K562 (cell line): ENCODE data around the gene OR8B2. TPM values are rescaled to one million over a fixed set of nuclear protein-coding genes. Genes with fewer than 3 reads are reported as not detected.
A peak's percentile ranks its signal among the peaks of the same experiment; 100 is the strongest.
"Not testable (repeated sequence)": the region's sequence is repeated elsewhere in the genome, so short reads cannot be mapped to it uniquely, and the experiment has no call there.

ENCODE experiments used
- ATAC-seq: fragments of 200-7000 bp; cut with Tn5 transposase; 3 replicates; pipeline ENCODE4 v1.9.1; 2020; ENCODE audit warnings: moderate library complexity
- BruUV-seq: library from RNA; stranded (reverse); fragments of 400-500 nt; replicated peaks from 2 replicates; lab custom pipeline; 2021; lab: Mats Ljungman, UMichigan
- CTCF ChIA-PET: fragments of 300-600 bp; formaldehyde crosslinking; extraction: SDS; loops from one replicate; lab custom pipeline; 2021; ENCODE audit warnings: low intra/inter-chr PET ratio; lab: Yijun Ruan, JAX
- POLR2A ChIA-PET: fragments of 300-600, 350-650 bp; sonication (Branson Sonifier 250); formaldehyde crosslinking; extraction: SDS; loops from one replicate; lab custom pipeline; 2021; ENCODE audit warnings: antibody characterized with exemption, inconsistent platforms; lab: Yijun Ruan, JAX
- DNase-seq, 4 experiments: peaks; one replicate each; pipeline versions ENCODE4 v3.0.0 to v3.0.0-alpha.2; 2011 to 2018; ENCODE audit warnings: low spot score in 3 of 4, mixed read lengths in 3 of 4; ENCODE audit errors: extremely low read depth in 1 of 4
- FAIRE-seq: peaks from 2 replicates; lab custom pipeline; 2011; peaks lifted over from hg19 to GRCh38; lab: Jason Lieb, UNC
- H2AFZ ChIP-seq: 2 replicates; pipeline ENCODE4 v1.6.0; 2011; ENCODE audit warnings: low read depth, low read length, control low read depth, inconsistent platforms
- H3K27ac ChIP-seq: fragments of 200-600 bp; 3 replicates; pipeline ENCODE4 v1.8.0; 2011; ENCODE audit warnings: low read depth, mild to moderate bottlenecking, control low read depth, inconsistent platforms, low read length, moderate library complexity, mixed read lengths; ENCODE audit errors: extremely low read depth
- H3K27me3 ChIP-seq, 2 experiments: fragments of 300-600 bp in 1 of 2; 2 replicates in 1 of 2; 3 replicates in 1 of 2; pipeline versions ENCODE4 v1.6.0 to v1.8.0; 2011; ENCODE audit warnings: inconsistent platforms in 2 of 2, low read length in 2 of 2, mild to moderate bottlenecking in 1 of 2, mixed read lengths in 1 of 2, moderate library complexity in 1 of 2; ENCODE audit not compliant: control insufficient read depth in 2 of 2, insufficient read depth in 2 of 2
- H3K36me3 ChIP-seq: fragments of 300-600 bp; 3 replicates; pipeline ENCODE4 v1.8.0; 2011; ENCODE audit warnings: mild to moderate bottlenecking, low read length, inconsistent platforms; ENCODE audit not compliant: control insufficient read depth, insufficient read depth
- H3K4me1 ChIP-seq, 2 experiments: fragments of 200-600 bp in 1 of 2; replicated peaks in 1 of 2; 2 replicates in 1 of 2; 3 replicates in 1 of 2; pipeline versions ENCODE4 v1.5.1 to v1.8.0; 2011; ENCODE audit warnings: inconsistent platforms in 2 of 2, low read length in 2 of 2, mild to moderate bottlenecking in 1 of 2, mixed read lengths in 1 of 2, moderate library complexity in 1 of 2; ENCODE audit not compliant: control insufficient read depth in 2 of 2, insufficient read depth in 2 of 2
- H3K4me2 ChIP-seq: 2 replicates; pipeline ENCODE4 v1.6.1; 2011; ENCODE audit warnings: low read length, control low read depth, inconsistent platforms, mixed read lengths; ENCODE audit not compliant: insufficient read depth
- H3K4me3 ChIP-seq: fragments of 200-600 bp; sonication (generic), shearing (Covaris generic); 2 replicates; pipeline ENCODE4 v1.5.1; 2016; ENCODE audit warnings: control low read depth, inconsistent platforms
- H3K79me2 ChIP-seq: fragments of 200-600 bp; 3 replicates; pipeline ENCODE4 v1.8.0; 2011; ENCODE audit warnings: low read length, inconsistent platforms; ENCODE audit not compliant: control insufficient read depth, insufficient read depth
- H3K9ac ChIP-seq, 2 experiments: 2 replicates each; pipeline versions ENCODE4 v1.6.0 to v1.6.1; 2011; ENCODE audit warnings: low read depth in 2 of 2, low read length in 2 of 2, control low read depth in 1 of 2, inconsistent platforms in 1 of 2, mild to moderate bottlenecking in 1 of 2, mixed read lengths in 1 of 2; ENCODE audit not compliant: insufficient read depth in 1 of 2
- H3K9me1 ChIP-seq: one replicate; pipeline ENCODE4 v1.6.0; 2011; ENCODE audit warnings: inconsistent platforms, mild to moderate bottlenecking, low read length, moderate library complexity; ENCODE audit not compliant: control insufficient read depth, insufficient read depth
- H3K9me3 ChIP-seq: replicated peaks from 2 replicates; pipeline ENCODE4 v1.5.1; 2011; ENCODE audit warnings: low read depth, low read length, inconsistent platforms; ENCODE audit not compliant: control insufficient read depth, insufficient read depth
- H4K20me1 ChIP-seq: replicated peaks from 2 replicates; pipeline ENCODE4 v1.6.1; 2011; ENCODE audit warnings: low read length, inconsistent platforms, mixed read lengths; ENCODE audit not compliant: control insufficient read depth, insufficient read depth
- HNRNPLL ChIP-seq: fragments of 200-400 bp; formaldehyde crosslinking; IDR thresholded peaks from 2 replicates; pipeline ENCODE4 v1.6.1; 2017; ENCODE audit warnings: low read length, low read depth, mild to moderate bottlenecking; ENCODE audit not compliant: poor library complexity, severe bottlenecking
- MAFF ChIP-seq: IDR thresholded peaks from 2 replicates; pipeline ENCODE4 v1.6.1; 2012; ENCODE audit warnings: low read length, improper control_type of control experiment
- MAFG ChIP-seq: fragments of 450-650 bp; conservative IDR thresholded peaks from 2 replicates; pipeline ENCODE4 v1.6.1; 2016; ENCODE audit warnings: missing genetic modification characterization, missing compliant biosample characterization
- MAFK ChIP-seq: IDR thresholded peaks from 2 replicates; pipeline ENCODE4 v1.6.1; 2011; ENCODE audit warnings: low read length, improper control_type of control experiment
- NFE2 ChIP-seq: IDR thresholded peaks from 2 replicates; pipeline ENCODE4 v1.6.1; 2014; ENCODE audit warnings: antibody characterized with exemption, low read depth
- NFE2L1 ChIP-seq: fragments of 450-650 bp; IDR thresholded peaks from 2 replicates; pipeline ENCODE4 v1.6.1; 2016; ENCODE audit warnings: missing genetic modification characterization, low read depth, mild to moderate bottlenecking, missing compliant biosample characterization, moderate library complexity, borderline replicate concordance
- RBBP5 ChIP-seq: fragments of 200-600 bp; sonication (generic); IDR thresholded peaks from 2 replicates; pipeline ENCODE4 v1.6.1; 2012; ENCODE audit warnings: borderline replicate concordance, mild to moderate bottlenecking, low read length, control low read depth, inconsistent platforms; ENCODE audit not compliant: insufficient read depth, poor library complexity, severe bottlenecking
- SIX5 ChIP-seq, 2 experiments: IDR thresholded peaks; 2 replicates each; pipeline ENCODE4 v1.6.1; 2011; ENCODE audit warnings: low read length in 2 of 2, borderline replicate concordance in 1 of 2, low read depth in 1 of 2, mild to moderate bottlenecking in 1 of 2, moderate library complexity in 1 of 2; ENCODE audit not compliant: insufficient read depth in 1 of 2
- SRSF9 ChIP-seq: fragments of 200-400 bp; formaldehyde crosslinking; IDR thresholded peaks from 2 replicates; pipeline ENCODE4 v1.6.1; 2017; ENCODE audit warnings: low read depth, low read length, borderline replicate concordance
- ZFX ChIP-seq: sonication (generic); formaldehyde crosslinking; IDR thresholded peaks from 2 replicates; pipeline ENCODE4 v1.8.0; 2022; ENCODE audit warnings: mild to moderate bottlenecking, missing genetic modification reagents, moderate library complexity
- ZNF224 ChIP-seq: sonication (generic); formaldehyde crosslinking; IDR thresholded peaks from 2 replicates; pipeline ENCODE4 v1.8.0; 2022; ENCODE audit warnings: mild to moderate bottlenecking, missing genetic modification reagents
- ZNF316 ChIP-seq: fragments of 450-650 bp; IDR thresholded peaks from 2 replicates; pipeline ENCODE4 v1.6.1; 2016
- WGBS: fragments of 100-300 bp; shearing (Covaris generic); methylation state at CpG from one replicate; pipeline ENCODE4 v1.1.6; 2016; ENCODE audit warnings: low coverage, mixed read lengths; ENCODE audit not compliant: insufficient coverage; ENCODE audit errors: missing lambda C conversion rate; 5-methylcytosine and 5-hydroxymethylcytosine counted together
- in situ Hi-C: fragments of 300-500 bp; cut with MboI; formaldehyde crosslinking; loops from 4 replicates; pipeline ENCODE4 v1.15.0; 2018; ENCODE audit warnings: inconsistent platforms, mixed read lengths
- intact Hi-C: fragments of 100-400 bp; cut with micrococcal nuclease; formaldehyde crosslinking; loops from 2 replicates; pipeline ENCODE4 v1.14.2; 2022
- polyA plus RNA-seq, 8 experiments: library from polyadenylated mRNA; depleted of rRNA in 4 of 8; stranded (reverse) in 5 of 8; unstranded in 3 of 8; fragments of >200 nt; fragmentation: Nextera tagmentation in 2 of 8; fragmentation: Illumina TruSeq in 1 of 8; extraction: Ambion mirVana in 2 of 8; extraction: Trizol in 1 of 8; gene quantifications; 2 replicates each; pipeline versions ENCODE4 v1.2.1 to v1.2.3, GENCODE V29; 2011 to 2014; ENCODE audit warnings: inconsistent platforms in 1 of 8, missing spikeins in 1 of 8
- total RNA-seq, 7 experiments: library from RNA; depleted of rRNA in 6 of 7; stranded (reverse); fragments of >200 nt in 6 of 7; fragmentation: Illumina TruSeq in 2 of 7; extraction: Trizol in 2 of 7; gene quantifications; 2 replicates each; pipeline versions ENCODE4 v1.2.1 to v1.2.3, GENCODE V29; 2011 to 2021; ENCODE audit warnings: low replicate concordance in 1 of 7
- TF ChIP-seq, protein P1 (sequence below): fragments of 450-650 bp; IDR thresholded peaks from 2 replicates; pipeline ENCODE4 v1.7.1; 2018; ENCODE audit warnings: mild to moderate bottlenecking, low read depth; ENCODE audit not compliant: partially characterized antibody

The OR8B2 gene
- total and polyA plus RNA-seq, 9 of the 15 experiments (the other 6 are each of a cell fraction or from before 2014, with no cell fraction given), result 0.56 TPM; not detected in 8

DNA sequence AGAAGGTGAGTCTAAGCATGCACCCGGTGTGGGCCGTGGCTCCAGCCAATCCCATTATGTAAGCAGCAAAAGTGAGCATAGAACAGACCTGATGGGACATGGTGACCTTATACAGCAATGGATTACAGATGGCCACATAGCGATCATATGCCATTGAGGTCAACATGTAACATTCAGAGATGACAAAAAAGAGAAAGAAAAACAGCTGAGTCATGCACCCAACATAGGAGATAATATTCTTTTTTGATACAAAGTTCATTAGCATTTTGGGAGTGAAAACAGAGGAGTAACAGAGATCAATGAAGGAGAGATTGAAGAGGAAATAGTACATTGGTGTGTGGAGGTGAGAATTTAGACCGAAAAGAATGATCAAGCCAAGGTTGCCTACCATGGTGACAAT, 12.5 kb upstream of the OR8B2 start:
- ATAC-seq (peak; percentile 58), FAIRE-seq (peak; percentile 73)
- H3K9me1 ChIP-seq, intact Hi-C loops, POLR2A ChIA-PET, H2AFZ ChIP-seq, H3K27me3 ChIP-seq, CTCF ChIA-PET, H3K27ac ChIP-seq, H3K9me3 ChIP-seq, BruUV-seq, H3K4me2 ChIP-seq, in situ Hi-C loops, H3K36me3 ChIP-seq, H3K9ac ChIP-seq, H4K20me1 ChIP-seq, DNase-seq, H3K79me2 ChIP-seq, H3K4me1 ChIP-seq, H3K4me3 ChIP-seq: not testable (repeated sequence)
- TF ChIP-seq NFE2 (peak; percentile 74), MAFK (peak; percentile 66; the same call in 1 of the 2 replicates), MAFF (peak; percentile 71; the same call in 1 of the 2 replicates), MAFG (tag) (peak; percentile 39; the same call in 1 of the 2 replicates)
- 44% methylated on average over 2 of the region's 4 CpGs for WGBS

DNA sequence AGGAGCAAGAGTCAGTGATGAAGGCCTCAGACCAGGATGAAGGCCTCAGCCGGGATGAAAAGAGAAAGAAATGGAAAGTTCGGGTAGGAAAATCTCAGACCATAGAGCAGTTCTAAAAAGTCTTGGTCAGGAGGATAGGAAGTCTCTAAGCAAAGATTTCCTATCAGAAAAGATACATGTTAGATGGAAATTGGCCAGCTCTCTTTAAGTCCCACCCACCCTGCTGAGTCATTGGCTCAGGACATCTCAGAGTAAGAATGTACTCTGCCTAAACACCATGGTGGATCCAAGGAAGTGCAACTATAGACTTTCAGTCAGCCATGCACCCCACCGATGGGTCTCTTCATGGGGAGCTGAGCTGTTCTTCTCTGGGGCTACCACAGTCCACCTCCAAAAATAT, 10.1 kb upstream of the OR8B2 start:
- BruUV-seq, result no TSS peak
- no peaks in the 10 kb centered on the region for H3K27me3 ChIP-seq
- no peaks in the 10 kb centered on the region for H3K79me2 ChIP-seq
- intact Hi-C loops, result no loop called here
- no peak overlapping the region for H3K4me2 ChIP-seq
- FAIRE-seq (no peak), DNase-seq (peak in 2 of 4 experiments; percentile 22 to 64), ATAC-seq (peak; percentile 91)
- H3K4me3 ChIP-seq, result no peak overlapping the region
- peaks cover 0 to 5% of the 10 kb centered on the region in 2 experiments; a peak in 1 of 5 replicates for H3K4me1 ChIP-seq
- no peaks in the 10 kb centered on the region for H3K9me3 ChIP-seq
- H2AFZ ChIP-seq, result no peak overlapping the region
- H3K36me3 ChIP-seq, result no peaks in the 10 kb centered on the region
- no peak overlapping the region for H3K27ac ChIP-seq
- in situ Hi-C loops, result no loop called here
- POLR2A ChIA-PET, result no interaction called here
- H3K9ac ChIP-seq, result no peak overlapping the region
- H3K9me1 ChIP-seq, result no peaks in the 10 kb centered on the region
- CTCF ChIA-PET, result no interaction called here
- WGBS, result 56% methylated on average over 3 of the region's 3 CpGs
- H4K20me1 ChIP-seq, result no peaks in the 10 kb centered on the region
- peak; percentile 56 for TF ChIP-seq MAFF
- no peak for TF ChIP-seq ZNF224 (CRISPR knock-in tag)
- TF ChIP-seq RBBP5, result no peak
- TF ChIP-seq SIX5 (IDR thresholded peaks at IDR 0.05; ENCODE audit: borderline replicate concordance in 1 of 2, insufficient read depth in 1 of 2, low read depth in 1 of 2, low read length in 2 of 2), result no peak
- no peak for TF ChIP-seq HNRNPLL
- peak; percentile 30; the same call in 1 of the 2 replicates for TF ChIP-seq NFE2L1 (tag)
- TF ChIP-seq SRSF9, result no peak
- TF ChIP-seq, protein P1, sequence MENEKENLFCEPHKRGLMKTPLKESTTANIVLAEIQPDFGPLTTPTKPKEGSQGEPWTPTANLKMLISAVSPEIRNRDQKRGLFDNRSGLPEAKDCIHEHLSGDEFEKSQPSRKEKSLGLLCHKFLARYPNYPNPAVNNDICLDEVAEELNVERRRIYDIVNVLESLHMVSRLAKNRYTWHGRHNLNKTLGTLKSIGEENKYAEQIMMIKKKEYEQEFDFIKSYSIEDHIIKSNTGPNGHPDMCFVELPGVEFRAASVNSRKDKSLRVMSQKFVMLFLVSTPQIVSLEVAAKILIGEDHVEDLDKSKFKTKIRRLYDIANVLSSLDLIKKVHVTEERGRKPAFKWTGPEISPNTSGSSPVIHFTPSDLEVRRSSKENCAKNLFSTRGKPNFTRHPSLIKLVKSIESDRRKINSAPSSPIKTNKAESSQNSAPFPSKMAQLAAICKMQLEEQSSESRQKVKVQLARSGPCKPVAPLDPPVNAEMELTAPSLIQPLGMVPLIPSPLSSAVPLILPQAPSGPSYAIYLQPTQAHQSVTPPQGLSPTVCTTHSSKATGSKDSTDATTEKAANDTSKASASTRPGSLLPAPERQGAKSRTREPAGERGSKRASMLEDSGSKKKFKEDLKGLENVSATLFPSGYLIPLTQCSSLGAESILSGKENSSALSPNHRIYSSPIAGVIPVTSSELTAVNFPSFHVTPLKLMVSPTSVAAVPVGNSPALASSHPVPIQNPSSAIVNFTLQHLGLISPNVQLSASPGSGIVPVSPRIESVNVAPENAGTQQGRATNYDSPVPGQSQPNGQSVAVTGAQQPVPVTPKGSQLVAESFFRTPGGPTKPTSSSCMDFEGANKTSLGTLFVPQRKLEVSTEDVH, result no peak
- TF ChIP-seq ZNF316, result peak; percentile 54; the same call in 1 of the 2 replicates
- TF ChIP-seq ZFX (CRISPR knock-in tag), result no peak
